GM23338 (cell line): ENCODE data around the gene AP4E1. TPM values are rescaled to one million over a fixed set of nuclear protein-coding genes. Genes with fewer than 3 reads are reported as not detected.

Experiments used
- ATAC-seq: fragments of 200-7000 bp; cut with Tn5 transposase; 3 replicates; pipeline ENCODE4 v1.9.1; 2020
- DNase-seq: peaks from one replicate; pipeline ENCODE4 v3.0.0-alpha.2; 2015; ENCODE audit warnings: low spot score
- H2AFZ ChIP-seq: fragments of 200-600 bp; sonication (generic); 2 replicates; pipeline ENCODE4 v1.8.0; 2016; ENCODE audit warnings: antibody characterized with exemption, mild to moderate bottlenecking, moderate library complexity
- H3F3A ChIP-seq: fragments of 200-600 bp; sonication (generic); replicated peaks from 2 replicates; pipeline ENCODE4 v1.8.0; 2017; ENCODE audit warnings: antibody characterized with exemption, mixed run types, low read depth
- H3K27ac ChIP-seq: fragments of 200-600 bp; sonication (generic); 2 replicates; pipeline ENCODE4 v1.6.1; 2016; ENCODE audit warnings: low read depth
- H3K27me3 ChIP-seq: fragments of 200-600 bp; sonication (generic); 2 replicates; pipeline ENCODE4 v1.8.0; 2016; ENCODE audit warnings: mild to moderate bottlenecking, mixed run types, moderate library complexity; ENCODE audit not compliant: insufficient read depth
- H3K36me3 ChIP-seq: fragments of 200-600 bp; sonication (generic); 2 replicates; pipeline ENCODE4 v1.8.0; 2016; ENCODE audit warnings: mild to moderate bottlenecking; ENCODE audit not compliant: insufficient read depth
- H3K4me1 ChIP-seq: fragments of 200-600 bp; sonication (generic); 2 replicates; pipeline ENCODE4 v1.8.0; 2016; ENCODE audit warnings: mild to moderate bottlenecking, moderate library complexity; ENCODE audit not compliant: insufficient read depth
- H3K4me2 ChIP-seq: fragments of 200-600 bp; sonication (generic); 2 replicates; pipeline ENCODE4 v1.7.1; 2017; ENCODE audit warnings: mixed run types
- H3K4me3 ChIP-seq: fragments of 200-600 bp; sonication (generic); 2 replicates; pipeline ENCODE4 v1.6.1; 2016; ENCODE audit warnings: mixed run types
- H3K79me2 ChIP-seq: fragments of 200-600 bp; sonication (generic); replicated peaks from 2 replicates; pipeline ENCODE4 v1.8.0; 2017; ENCODE audit warnings: mild to moderate bottlenecking; ENCODE audit not compliant: insufficient read depth
- H3K9me2 ChIP-seq: fragments of 200-600 bp; sonication (generic); 2 replicates; pipeline ENCODE4 v1.8.0; 2017; ENCODE audit not compliant: insufficient read depth
- H4K20me1 ChIP-seq: fragments of 200-600 bp; sonication (generic); replicated peaks from 2 replicates; pipeline ENCODE4 v1.8.0; 2017; ENCODE audit warnings: mild to moderate bottlenecking; ENCODE audit not compliant: insufficient read depth
- H3K27ac Mint-ChIP-seq: 2 replicates; pipeline ENCODE4 v1.8.0; 2020; ENCODE audit warnings: inconsistent platforms, mild to moderate bottlenecking, moderate library complexity, mixed read lengths
- H3K27me3 Mint-ChIP-seq: 3 replicates; pipeline ENCODE4 v1.8.0; 2022; ENCODE audit warnings: low read depth, mild to moderate bottlenecking, moderate library complexity, mixed read lengths, inconsistent platforms; ENCODE audit not compliant: insufficient read depth, poor library complexity
- H3K36me3 Mint-ChIP-seq: 3 replicates; pipeline ENCODE4 v1.8.0; 2021; ENCODE audit warnings: low read depth, mild to moderate bottlenecking, inconsistent platforms, moderate library complexity, mixed read lengths
- H3K4me1 Mint-ChIP-seq: 3 replicates; pipeline ENCODE4 v1.8.0; 2020; ENCODE audit warnings: mild to moderate bottlenecking, inconsistent platforms, mixed read lengths
- H3K4me3 Mint-ChIP-seq: 3 replicates; pipeline ENCODE4 v1.8.0; 2021; ENCODE audit warnings: moderate library complexity, mild to moderate bottlenecking, inconsistent platforms, mixed read lengths
- H3K9me3 Mint-ChIP-seq: 3 replicates; pipeline ENCODE4 v1.8.0; 2020; ENCODE audit warnings: moderate library complexity, mild to moderate bottlenecking, inconsistent platforms, mixed read lengths
- CREB1 ChIP-seq: fragments of 250-450 bp; sonication (Bioruptor Pico); IDR thresholded peaks from 2 replicates; pipeline ENCODE4 v1.5.0; 2020; ENCODE audit warnings: low read depth, mild to moderate bottlenecking, moderate library complexity
- EZH2 ChIP-seq: fragments of 200-600 bp; sonication (generic); IDR thresholded peaks from one replicate; pipeline ENCODE4 v1.8.0; 2017; ENCODE audit warnings: antibody characterized with exemption, mild to moderate bottlenecking, low read depth; ENCODE audit not compliant: unreplicated experiment
- EZH2phosphoT487 ChIP-seq: fragments of 200-600 bp; sonication (generic); IDR thresholded peaks from one replicate; pipeline ENCODE4 v1.8.1; 2018; ENCODE audit warnings: antibody characterized with exemption; ENCODE audit not compliant: unreplicated experiment
- JUNB ChIP-seq: IDR thresholded peaks from one replicate; pipeline ENCODE4 v1.6.1; 2016; ENCODE audit warnings: antibody characterized with exemption; ENCODE audit not compliant: unreplicated experiment
- NANOG ChIP-seq: IDR thresholded peaks from 2 replicates; pipeline ENCODE4 v1.6.1; 2016; ENCODE audit warnings: antibody characterized with exemption, borderline replicate concordance
- POLR2AphosphoS5 ChIP-seq: IDR thresholded peaks from 2 replicates; pipeline ENCODE4 v1.6.1; 2016; ENCODE audit warnings: antibody characterized with exemption, low read depth
- REST ChIP-seq: IDR thresholded peaks from one replicate; pipeline ENCODE4 v1.6.1; 2018; ENCODE audit warnings: antibody characterized with exemption; ENCODE audit not compliant: unreplicated experiment
- STAT1 ChIP-seq: IDR thresholded peaks from one replicate; pipeline ENCODE4 v1.6.1; 2016; ENCODE audit warnings: antibody characterized with exemption; ENCODE audit not compliant: unreplicated experiment
- ZNF114 ChIP-seq: fragments of 250-450 bp; sonication (Bioruptor Pico); IDR thresholded peaks from 2 replicates; pipeline ENCODE4 v1.5.0; 2020; ENCODE audit warnings: mild to moderate bottlenecking, moderate library complexity
- ZNF331 ChIP-seq: fragments of 250-450 bp; sonication (Bioruptor Pico); IDR thresholded peaks from 2 replicates; pipeline ENCODE4 v1.5.0; 2020; ENCODE audit warnings: low read depth, mild to moderate bottlenecking, moderate library complexity
- polyA plus RNA-seq: library from polyadenylated mRNA; unstranded; fragments of >200 nt; fragmentation: Nextera tagmentation; extraction: Ambion mirVana; gene quantifications from 2 replicates; pipeline ENCODE4 v1.2.1, GENCODE V29; 2016
- total RNA-seq: library from RNA; depleted of rRNA; stranded (reverse); fragments of >200 nt; shearing (Covaris generic); gene quantifications from 2 replicates; pipeline ENCODE4 v1.2.3, GENCODE V29; 2014
- TF ChIP-seq, protein P1 (sequence below): IDR thresholded peaks from 2 replicates; pipeline ENCODE4 v1.6.1; 2016; ENCODE audit warnings: antibody characterized with exemption
- TF ChIP-seq, protein P2 (sequence below), 2 experiments: fragments of 200-600 bp in 1 of 2; sonication (generic) in 1 of 2; conservative IDR thresholded peaks; 2 replicates each; pipeline versions ENCODE4 v1.5.1 to v1.6.1; 2016 to 2017; ENCODE audit warnings: antibody characterized with exemption in 2 of 2, low read depth in 2 of 2, mild to moderate bottlenecking in 2 of 2, moderate library complexity in 1 of 2
- TF ChIP-seq, protein P3 (sequence below): fragments of 250-450 bp; sonication (Bioruptor Pico); IDR thresholded peaks from 2 replicates; pipeline ENCODE4 v1.5.0; 2020; ENCODE audit warnings: mild to moderate bottlenecking, moderate library complexity

AP4E1 gene
- total and polyA plus RNA-seq, 2 experiments from 2014 or later, result 4.4 to 15.4 TPM

GRCh38 chr15:50871832-50872231, 36.7 kb upstream of the AP4E1 start:
- H3K4me3 Mint-ChIP-seq, result no peak overlapping the region
- H3K4me2 ChIP-seq, result no peak overlapping the region
- TF ChIP-seq NANOG (no peak), STAT1 (no peak), ZNF114 (CRISPR knock-in tag) (no peak), CREB1 (CRISPR knock-in tag) (no peak), REST (no peak), ZNF331 (CRISPR knock-in tag) (no peak), EZH2phosphoT487 (no peak), EZH2 (no peak), JUNB (no peak), POLR2AphosphoS5 (no peak)
- TF ChIP-seq, protein P1, sequence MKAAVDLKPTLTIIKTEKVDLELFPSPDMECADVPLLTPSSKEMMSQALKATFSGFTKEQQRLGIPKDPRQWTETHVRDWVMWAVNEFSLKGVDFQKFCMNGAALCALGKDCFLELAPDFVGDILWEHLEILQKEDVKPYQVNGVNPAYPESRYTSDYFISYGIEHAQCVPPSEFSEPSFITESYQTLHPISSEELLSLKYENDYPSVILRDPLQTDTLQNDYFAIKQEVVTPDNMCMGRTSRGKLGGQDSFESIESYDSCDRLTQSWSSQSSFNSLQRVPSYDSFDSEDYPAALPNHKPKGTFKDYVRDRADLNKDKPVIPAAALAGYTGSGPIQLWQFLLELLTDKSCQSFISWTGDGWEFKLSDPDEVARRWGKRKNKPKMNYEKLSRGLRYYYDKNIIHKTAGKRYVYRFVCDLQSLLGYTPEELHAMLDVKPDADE, result no peak
- TF ChIP-seq, protein P2, sequence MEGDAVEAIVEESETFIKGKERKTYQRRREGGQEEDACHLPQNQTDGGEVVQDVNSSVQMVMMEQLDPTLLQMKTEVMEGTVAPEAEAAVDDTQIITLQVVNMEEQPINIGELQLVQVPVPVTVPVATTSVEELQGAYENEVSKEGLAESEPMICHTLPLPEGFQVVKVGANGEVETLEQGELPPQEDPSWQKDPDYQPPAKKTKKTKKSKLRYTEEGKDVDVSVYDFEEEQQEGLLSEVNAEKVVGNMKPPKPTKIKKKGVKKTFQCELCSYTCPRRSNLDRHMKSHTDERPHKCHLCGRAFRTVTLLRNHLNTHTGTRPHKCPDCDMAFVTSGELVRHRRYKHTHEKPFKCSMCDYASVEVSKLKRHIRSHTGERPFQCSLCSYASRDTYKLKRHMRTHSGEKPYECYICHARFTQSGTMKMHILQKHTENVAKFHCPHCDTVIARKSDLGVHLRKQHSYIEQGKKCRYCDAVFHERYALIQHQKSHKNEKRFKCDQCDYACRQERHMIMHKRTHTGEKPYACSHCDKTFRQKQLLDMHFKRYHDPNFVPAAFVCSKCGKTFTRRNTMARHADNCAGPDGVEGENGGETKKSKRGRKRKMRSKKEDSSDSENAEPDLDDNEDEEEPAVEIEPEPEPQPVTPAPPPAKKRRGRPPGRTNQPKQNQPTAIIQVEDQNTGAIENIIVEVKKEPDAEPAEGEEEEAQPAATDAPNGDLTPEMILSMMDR (conservative IDR thresholded peaks at IDR 0.05; ENCODE audit: low read depth in 2 of 2), result no peak
- TF ChIP-seq, protein P3, sequence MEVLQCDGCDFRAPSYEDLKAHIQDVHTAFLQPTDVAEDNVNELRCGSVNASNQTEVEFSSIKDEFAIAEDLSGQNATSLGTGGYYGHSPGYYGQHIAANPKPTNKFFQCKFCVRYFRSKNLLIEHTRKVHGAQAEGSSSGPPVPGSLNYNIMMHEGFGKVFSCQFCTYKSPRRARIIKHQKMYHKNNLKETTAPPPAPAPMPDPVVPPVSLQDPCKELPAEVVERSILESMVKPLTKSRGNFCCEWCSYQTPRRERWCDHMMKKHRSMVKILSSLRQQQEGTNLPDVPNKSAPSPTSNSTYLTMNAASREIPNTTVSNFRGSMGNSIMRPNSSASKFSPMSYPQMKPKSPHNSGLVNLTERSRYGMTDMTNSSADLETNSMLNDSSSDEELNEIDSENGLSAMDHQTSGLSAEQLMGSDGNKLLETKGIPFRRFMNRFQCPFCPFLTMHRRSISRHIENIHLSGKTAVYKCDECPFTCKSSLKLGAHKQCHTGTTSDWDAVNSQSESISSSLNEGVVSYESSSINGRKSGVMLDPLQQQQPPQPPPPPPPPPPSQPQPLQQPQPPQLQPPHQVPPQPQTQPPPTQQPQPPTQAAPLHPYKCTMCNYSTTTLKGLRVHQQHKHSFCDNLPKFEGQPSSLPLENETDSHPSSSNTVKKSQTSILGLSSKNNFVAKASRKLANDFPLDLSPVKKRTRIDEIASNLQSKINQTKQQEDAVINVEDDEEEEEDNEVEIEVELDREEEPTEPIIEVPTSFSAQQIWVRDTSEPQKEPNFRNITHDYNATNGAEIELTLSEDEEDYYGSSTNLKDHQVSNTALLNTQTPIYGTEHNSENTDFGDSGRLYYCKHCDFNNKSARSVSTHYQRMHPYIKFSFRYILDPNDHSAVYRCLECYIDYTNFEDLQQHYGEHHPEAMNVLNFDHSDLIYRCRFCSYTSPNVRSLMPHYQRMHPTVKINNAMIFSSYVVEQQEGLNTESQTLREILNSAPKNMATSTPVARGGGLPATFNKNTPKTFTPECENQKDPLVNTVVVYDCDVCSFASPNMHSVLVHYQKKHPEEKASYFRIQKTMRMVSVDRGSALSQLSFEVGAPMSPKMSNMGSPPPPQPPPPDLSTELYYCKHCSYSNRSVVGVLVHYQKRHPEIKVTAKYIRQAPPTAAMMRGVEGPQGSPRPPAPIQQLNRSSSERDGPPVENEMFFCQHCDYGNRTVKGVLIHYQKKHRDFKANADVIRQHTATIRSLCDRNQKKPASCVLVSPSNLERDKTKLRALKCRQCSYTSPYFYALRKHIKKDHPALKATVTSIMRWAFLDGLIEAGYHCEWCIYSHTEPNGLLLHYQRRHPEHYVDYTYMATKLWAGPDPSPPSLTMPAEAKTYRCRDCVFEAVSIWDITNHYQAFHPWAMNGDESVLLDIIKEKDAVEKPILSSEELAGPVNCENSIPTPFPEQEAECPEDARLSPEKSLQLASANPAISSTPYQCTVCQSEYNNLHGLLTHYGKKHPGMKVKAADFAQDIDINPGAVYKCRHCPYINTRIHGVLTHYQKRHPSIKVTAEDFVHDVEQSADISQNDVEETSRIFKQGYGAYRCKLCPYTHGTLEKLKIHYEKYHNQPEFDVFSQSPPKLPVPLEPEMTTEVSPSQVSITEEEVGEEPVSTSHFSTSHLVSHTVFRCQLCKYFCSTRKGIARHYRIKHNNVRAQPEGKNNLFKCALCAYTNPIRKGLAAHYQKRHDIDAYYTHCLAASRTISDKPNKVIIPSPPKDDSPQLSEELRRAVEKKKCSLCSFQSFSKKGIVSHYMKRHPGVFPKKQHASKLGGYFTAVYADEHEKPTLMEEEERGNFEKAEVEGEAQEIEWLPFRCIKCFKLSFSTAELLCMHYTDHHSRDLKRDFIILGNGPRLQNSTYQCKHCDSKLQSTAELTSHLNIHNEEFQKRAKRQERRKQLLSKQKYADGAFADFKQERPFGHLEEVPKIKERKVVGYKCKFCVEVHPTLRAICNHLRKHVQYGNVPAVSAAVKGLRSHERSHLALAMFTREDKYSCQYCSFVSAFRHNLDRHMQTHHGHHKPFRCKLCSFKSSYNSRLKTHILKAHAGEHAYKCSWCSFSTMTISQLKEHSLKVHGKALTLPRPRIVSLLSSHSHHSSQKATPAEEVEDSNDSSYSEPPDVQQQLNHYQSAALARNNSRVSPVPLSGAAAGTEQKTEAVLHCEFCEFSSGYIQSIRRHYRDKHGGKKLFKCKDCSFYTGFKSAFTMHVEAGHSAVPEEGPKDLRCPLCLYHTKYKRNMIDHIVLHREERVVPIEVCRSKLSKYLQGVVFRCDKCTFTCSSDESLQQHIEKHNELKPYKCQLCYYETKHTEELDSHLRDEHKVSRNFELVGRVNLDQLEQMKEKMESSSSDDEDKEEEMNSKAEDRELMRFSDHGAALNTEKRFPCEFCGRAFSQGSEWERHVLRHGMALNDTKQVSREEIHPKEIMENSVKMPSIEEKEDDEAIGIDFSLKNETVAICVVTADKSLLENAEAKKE, result no peak
- peaks cover 10% of the 10 kb centered on the region for H3K4me1 Mint-ChIP-seq
- H3K27me3 Mint-ChIP-seq, result no peaks in the 10 kb centered on the region
- no peaks in the 10 kb centered on the region for H3K9me2 ChIP-seq
- no peaks in the 10 kb centered on the region for H3K27me3 ChIP-seq
- DNase-seq (no peak), ATAC-seq (no peak)
- H3K36me3 Mint-ChIP-seq, result no peaks in the 10 kb centered on the region
- no peaks in the 10 kb centered on the region for H3K4me1 ChIP-seq
- no peak overlapping the region for H3K27ac ChIP-seq
- no peaks in the 10 kb centered on the region for H3K79me2 ChIP-seq
- H4K20me1 ChIP-seq, result no peaks in the 10 kb centered on the region
- no peaks in the 10 kb centered on the region for H3K36me3 ChIP-seq
- no peak overlapping the region for H3K27ac Mint-ChIP-seq
- no peak overlapping the region for H3K4me3 ChIP-seq
- H3K9me3 Mint-ChIP-seq, result no peaks in the 10 kb centered on the region
- no peaks in the 10 kb centered on the region for H3F3A ChIP-seq
- H2AFZ ChIP-seq, result no peak overlapping the region
